ENCODE data around the gene POLE4.

The POLE4 gene

DNA sequence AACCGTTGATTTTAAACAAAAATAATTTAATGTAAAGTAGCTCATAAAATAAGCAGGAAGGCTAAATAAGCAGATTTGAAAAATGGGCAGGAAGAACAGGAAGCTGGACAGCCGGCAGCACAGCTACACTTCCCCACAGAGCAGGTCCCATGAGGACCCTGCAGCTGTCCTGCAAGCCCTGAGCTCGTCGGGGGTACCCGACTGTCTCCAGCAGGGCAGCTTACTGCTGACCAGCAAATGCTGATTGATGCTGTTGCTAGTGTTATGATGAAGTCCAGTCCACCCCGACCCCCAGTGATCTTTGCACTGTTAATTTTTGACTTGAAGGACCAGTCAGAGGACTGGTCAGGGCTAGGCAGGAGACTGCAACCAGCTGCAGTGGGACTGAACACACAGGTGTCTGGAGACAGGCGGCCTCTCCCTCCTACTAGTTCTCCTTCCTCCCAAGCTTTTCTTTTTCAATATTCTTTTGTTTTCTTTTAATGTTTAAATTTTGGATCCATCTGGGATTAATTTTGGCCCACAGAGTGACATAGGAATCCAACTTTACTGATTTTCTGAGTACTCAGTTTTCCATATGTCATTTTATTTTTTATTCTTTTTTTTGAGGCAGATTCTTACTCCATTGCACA lies 27.7 kb downstream of the POLE4 start:
- H3K4me3 ChIP-seq (ENCODE audit: low read depth, low read length) = no peak overlapping the region

DNA sequence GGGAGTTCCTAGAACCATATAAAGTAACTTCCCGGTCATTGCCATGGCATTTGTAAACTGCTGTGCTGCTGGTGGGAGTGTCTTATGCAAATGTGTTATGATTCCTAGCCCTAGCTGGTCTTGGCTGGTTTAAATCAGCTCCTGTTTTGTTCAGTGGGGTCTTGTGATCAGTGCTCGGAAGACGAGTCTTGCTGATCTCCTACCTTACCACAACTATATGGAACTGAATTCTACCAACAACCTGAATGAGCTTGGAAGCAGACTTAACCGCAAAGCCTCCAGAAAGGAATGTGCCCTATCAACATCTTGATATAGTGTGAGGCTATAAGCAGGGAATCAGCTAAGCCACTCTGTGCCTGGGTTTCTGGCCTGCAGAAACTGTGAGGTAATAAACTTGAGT lies 33.5 kb downstream of the POLE4 start:
- H3K4me3 ChIP-seq (ENCODE audit: low read depth, low read length) = no peak overlapping the region

DNA sequence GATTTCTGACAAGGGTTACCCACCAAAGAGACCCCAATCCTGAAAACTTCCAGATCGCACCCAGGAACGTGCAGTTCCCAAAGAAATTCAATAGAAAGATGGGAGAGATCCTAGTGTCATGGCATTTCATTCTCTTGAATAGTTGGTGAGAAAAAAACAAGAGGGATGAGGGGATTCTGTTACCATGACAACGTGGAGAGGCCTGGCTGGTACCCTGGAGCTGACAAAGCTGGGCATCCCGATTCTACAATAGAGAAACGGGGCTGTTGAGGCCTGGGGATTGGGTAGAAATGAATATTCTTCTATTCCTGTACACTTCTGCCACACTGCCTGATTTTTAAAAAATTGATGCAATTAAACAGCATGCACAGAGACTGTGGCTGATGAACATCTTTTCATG lies 41.0 kb downstream of the POLE4 start:
- H3K4me3 ChIP-seq (ENCODE audit: low read depth, low read length) = no peak overlapping the region

DNA sequence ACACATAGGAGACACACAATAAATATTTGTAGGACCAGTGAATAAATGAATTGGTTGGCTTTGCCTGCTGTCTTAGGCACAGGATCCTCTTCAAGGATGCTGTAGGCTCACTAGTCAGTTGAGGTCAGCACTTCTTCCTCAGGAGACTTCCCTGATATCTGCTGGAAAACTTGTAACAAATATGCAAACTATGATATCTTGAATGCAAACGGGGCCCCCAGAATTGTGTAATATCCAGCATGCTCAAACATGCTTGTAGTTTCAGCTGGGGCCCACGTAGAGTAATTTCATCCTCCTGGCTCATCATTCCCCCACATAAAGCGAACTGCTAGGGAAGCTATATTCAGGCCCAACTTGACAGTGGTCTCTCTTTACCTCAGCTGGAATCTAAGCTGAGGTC lies 43.6 kb downstream of the POLE4 start:
- no peak overlapping the region for H3K4me3 ChIP-seq (ENCODE audit: low read depth, low read length)

DNA sequence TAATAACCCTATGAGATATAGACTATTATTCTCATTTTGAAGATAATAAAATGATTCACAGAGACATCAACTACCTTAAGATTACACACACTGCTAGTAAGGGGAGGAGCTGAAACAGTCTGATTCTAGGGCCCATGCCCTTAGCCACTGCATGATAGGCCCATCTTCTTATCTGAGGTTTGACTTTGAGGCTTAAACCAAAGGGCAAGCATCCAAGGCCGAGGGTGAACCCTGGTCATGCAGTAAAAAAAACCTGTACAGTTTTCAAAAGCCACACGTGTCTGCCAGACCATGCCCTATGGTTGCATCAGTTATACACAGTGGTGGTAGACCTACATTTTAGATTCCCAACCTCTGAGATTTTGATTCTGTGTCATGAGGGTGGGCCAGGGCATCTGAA lies 44.8 kb downstream of the POLE4 start:
- H3K4me3 ChIP-seq (ENCODE audit: low read depth, low read length) = no peak overlapping the region

DNA sequence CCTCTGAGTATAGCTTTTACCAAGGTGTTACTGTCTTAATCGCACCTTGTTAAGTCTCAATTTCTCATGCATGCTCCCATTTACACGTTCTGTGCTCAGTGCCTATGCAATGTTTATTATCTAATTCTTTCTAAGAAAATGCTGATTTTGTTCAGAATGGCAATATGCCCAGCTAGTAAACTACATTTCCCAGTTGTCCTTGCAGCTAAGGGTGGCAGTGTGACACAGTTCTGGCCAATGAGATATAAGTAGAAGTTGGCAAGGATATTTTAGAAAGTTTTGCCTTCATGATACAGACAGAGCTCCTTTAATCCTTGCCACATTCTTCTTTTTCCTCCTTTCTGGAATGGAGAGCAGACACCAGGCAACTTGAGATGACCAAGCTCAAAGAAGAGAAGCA lies 45.3 kb downstream of the POLE4 start:
- H3K4me3 ChIP-seq (ENCODE audit: low read depth, low read length) = no peak overlapping the region

DNA sequence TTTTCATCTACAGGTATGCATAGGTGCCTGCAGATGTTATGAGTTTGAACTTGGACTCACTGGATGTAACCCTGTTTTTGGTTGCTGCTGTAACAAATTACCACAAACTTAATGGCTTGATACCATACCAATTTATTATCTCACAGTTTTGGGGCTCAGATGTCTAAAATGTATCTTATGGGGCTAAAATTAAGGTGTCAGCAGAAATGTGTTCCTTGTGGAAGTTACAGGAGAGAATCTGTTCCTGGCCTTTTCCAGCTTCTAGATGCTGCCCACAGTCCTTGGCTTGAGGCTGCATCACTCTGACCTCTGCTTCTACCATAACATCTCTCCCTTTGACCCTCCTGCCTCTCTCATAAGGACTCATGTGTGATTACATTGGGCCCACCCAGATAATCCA lies 47.6 kb downstream of the POLE4 start:
- no peak overlapping the region for H3K4me3 ChIP-seq (ENCODE audit: low read depth, low read length)

DNA sequence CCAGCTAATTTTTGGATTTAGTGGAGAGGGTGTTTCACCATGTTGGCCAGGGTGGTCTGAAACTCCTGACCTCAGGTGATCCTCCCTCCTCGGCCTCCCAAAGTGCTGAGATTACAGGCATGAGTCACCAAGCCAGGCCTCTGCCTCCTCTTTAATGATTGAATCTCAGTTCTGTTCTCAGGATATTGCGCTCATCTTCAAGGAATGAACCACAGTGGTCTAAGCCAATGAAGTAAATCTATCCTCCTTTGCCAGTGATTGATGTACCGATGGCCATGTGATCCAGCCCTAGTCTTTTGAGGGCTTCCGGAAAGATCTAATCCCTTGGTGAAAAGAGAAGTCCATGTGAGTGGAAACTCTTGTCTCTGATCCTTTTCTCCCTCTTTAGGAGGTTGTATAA lies 48.6 kb downstream of the POLE4 start:
- no peak overlapping the region for H3K4me3 ChIP-seq (ENCODE audit: low read depth, low read length)

DNA sequence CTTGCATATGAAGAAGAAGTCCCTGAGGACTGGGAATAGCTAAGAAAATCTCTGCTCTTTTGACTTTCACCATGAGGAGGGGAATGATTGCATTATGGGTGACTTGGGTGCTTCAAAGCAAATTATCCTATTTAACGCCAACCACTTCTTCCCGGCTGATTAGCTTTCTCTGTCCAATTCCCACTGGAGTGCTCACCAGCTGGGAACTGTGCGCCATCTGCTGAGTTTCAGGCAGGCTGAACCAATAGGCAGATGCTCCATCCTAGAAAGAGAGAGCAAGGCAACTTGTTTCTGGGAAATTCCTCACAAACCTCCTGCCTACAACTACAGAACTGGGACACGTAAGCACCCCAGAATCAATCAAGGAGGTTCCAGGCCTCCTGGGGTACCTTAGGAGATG lies 49.4 kb downstream of the POLE4 start:
- H3K4me3 ChIP-seq (ENCODE audit: low read depth, low read length) = no peak overlapping the region

DNA sequence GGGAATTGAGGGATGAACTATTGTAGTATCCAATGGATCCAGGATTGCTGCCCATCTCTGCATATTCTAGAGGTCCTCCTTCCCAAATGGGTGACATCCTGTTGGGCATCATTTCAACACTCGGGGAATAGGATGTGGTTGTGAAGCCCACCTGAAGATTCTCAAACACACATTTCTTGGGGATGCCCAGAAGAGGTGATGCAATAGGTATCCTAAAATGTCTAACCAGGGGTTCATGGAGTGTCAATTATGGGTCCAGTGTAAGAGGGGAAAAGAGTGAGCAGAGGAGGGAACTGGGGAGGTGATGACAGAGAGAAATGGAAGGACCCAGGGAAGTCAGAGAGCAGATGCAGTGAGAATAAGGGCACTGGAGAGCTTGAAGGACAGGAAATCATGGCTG lies 52.1 kb downstream of the POLE4 start:
- no peak overlapping the region for H3K4me3 ChIP-seq (ENCODE audit: low read depth, low read length)

DNA sequence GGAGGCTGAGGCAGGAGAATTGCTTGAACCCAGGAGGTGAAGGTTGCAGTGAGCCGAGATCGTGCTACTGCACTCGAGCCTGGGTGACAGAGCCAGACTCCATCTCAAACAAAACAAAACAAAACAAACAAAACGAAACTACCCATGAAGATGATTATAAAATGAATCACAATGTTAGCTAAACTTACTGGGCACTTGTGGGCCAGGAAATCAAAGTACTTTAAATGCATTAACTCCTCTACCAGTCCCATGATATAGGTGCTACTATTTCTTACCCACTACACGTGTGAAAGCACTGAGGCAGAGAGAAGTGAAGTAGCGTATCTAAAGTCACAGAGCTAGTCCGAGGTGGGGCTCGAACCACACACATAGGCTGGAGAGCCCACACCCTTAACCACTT lies 53.6 kb downstream of the POLE4 start:
- H3K4me3 ChIP-seq (ENCODE audit: low read depth, low read length) = no peak overlapping the region

DNA sequence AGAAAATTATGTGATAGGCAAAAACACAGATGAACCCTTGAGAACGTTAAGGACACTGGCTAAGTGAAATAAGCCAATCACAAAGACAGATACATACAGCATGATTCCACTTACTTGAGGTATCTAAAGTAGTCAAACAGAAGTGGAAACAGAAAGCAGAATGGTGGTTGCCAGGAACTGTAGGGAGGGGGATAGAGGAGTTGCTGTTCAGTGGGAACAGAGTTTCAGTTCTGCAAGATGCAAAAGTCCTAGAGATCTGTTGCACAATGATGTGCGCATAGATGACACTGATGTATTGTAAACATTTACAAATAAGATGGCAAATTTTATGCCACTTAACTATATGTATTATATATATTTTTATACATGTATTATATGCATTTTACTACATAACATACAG lies 59.7 kb downstream of the POLE4 start:
- H3K4me3 ChIP-seq (ENCODE audit: low read depth, low read length) = no peak overlapping the region
